AG04450 (cell line): ENCODE measurements around the gene DHRS3. TPM values are rescaled to one million over a fixed set of nuclear protein-coding genes. Genes with fewer than 3 reads are reported as not detected.

ENCODE experiments used
- CTCF ChIA-PET: fragments of 300-600, 350-600 bp; formaldehyde crosslinking; extraction: SDS; loops from one replicate; lab custom pipeline; 2022; ENCODE audit warnings: antibody characterized with exemption, inconsistent platforms; lab: Charles Lee
- POLR2A ChIA-PET: fragments of 350-600 bp; formaldehyde crosslinking; extraction: SDS; loops from one replicate; lab custom pipeline; 2021; ENCODE audit warnings: antibody characterized with exemption, inconsistent platforms; lab: Yijun Ruan, JAX
- DNase-seq: peaks from one replicate; pipeline ENCODE4 v3.0.0-alpha.2; 2011; ENCODE audit warnings: low read depth, low spot score
- H3K27ac ChIP-seq: one replicate; pipeline ENCODE4 v1.5.1; 2012; ENCODE audit warnings: low read depth, low read length, control low read depth
- H3K27me3 ChIP-seq: one replicate; pipeline ENCODE4 v1.6.0; 2012; ENCODE audit warnings: low read length; ENCODE audit not compliant: control insufficient read depth, insufficient read depth
- H3K4me3 ChIP-seq: 2 replicates; pipeline ENCODE4 v1.5.1; 2011; ENCODE audit warnings: mild to moderate bottlenecking, low read depth, low read length, control low read depth
- H3K9me3 ChIP-seq: 2 replicates; pipeline ENCODE4 v1.5.1; 2012; ENCODE audit warnings: low read length; ENCODE audit not compliant: control insufficient read depth, insufficient read depth
- polyA plus RNA-seq: library from polyadenylated mRNA; depleted of rRNA; stranded (reverse); fragments of >200 nt; gene quantifications from 2 replicates; pipeline ENCODE4 v1.2.3, GENCODE V29; 2011
- TF ChIP-seq, protein P1 (sequence below): IDR thresholded peaks from 2 replicates; pipeline ENCODE4 v1.5.1; 2011; ENCODE audit warnings: low read depth, low read length, control low read depth, inconsistent platforms

Gene DHRS3
- polyA plus RNA-seq, 1 experiment = 42.3 TPM

DNA sequence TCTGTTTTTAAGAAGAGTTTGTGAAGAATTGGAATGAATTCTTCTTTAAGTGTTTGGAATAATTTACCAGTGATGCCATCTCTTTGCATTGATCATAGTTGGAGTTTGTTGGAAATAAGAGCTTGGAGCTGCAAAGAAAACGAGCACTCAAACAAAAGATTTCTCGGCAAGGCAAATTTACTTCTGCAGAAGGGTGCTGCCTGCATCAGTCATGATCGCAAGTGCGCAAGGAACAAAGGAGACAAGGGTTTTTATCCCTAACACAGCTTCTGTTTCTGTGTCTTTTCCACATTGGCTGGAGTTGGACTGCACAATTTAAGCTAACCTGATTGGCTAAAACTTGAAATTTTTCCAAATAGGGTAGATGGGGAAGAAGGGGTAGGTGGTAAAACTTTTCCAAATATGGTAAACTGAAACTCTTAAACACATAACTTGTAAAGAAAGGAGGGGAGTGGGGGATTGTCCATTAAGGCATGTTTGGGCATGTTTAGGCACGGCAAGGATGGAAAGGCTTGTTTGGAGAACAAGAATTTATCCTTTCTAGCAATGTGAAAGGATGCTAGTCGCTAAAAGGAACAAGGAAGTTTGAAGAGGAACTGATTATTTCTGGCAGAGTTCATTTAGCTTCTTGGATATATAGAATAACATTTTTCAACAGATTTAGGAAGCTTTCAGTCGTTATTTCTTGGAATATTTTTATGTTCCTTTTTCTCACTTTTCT lies 22.4 kb upstream of the DHRS3 start:
- H3K27me3 ChIP-seq = peaks cover 17% of the 10 kb centered on the region
- no peak overlapping the region for H3K27ac ChIP-seq
- H3K4me3 ChIP-seq = no peak overlapping the region
- DNase-seq = no peak
- TF ChIP-seq, protein P1, sequence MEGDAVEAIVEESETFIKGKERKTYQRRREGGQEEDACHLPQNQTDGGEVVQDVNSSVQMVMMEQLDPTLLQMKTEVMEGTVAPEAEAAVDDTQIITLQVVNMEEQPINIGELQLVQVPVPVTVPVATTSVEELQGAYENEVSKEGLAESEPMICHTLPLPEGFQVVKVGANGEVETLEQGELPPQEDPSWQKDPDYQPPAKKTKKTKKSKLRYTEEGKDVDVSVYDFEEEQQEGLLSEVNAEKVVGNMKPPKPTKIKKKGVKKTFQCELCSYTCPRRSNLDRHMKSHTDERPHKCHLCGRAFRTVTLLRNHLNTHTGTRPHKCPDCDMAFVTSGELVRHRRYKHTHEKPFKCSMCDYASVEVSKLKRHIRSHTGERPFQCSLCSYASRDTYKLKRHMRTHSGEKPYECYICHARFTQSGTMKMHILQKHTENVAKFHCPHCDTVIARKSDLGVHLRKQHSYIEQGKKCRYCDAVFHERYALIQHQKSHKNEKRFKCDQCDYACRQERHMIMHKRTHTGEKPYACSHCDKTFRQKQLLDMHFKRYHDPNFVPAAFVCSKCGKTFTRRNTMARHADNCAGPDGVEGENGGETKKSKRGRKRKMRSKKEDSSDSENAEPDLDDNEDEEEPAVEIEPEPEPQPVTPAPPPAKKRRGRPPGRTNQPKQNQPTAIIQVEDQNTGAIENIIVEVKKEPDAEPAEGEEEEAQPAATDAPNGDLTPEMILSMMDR = no peak
- CTCF ChIA-PET = interaction anchor here (1.5 kb wide), 1 partner anchor 10 kb away, joined by 3 read pairs; no protein-coding TSS in a partner anchor
- POLR2A ChIA-PET = no interaction called here
- H3K9me3 ChIP-seq = peaks cover 21% of the 10 kb centered on the region

DNA sequence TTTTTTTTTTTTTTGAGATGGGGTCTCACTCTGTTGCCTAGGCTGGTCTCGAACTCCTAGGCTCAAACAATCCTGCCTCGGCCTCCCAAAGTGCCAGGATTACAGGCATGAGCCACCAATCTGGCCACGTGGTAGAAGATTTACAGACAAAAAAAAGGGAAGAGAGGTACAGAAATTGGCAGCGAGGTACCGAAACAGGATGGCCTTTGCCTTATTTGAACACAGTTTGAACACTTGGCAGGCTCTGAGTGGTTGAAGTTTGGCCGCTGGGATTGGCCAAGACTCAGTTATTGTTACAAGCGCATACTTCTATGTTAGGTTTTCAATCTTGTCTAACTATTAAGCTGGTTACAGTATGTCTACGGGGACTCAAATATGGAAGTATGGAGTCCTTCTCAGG lies 19.7 kb upstream of the DHRS3 start:
- peaks cover 21% of the 10 kb centered on the region for H3K9me3 ChIP-seq
- CTCF ChIA-PET = interaction anchor here (3.1 kb wide), 1 partner anchor 21 kb away, joined by 10 read pairs; no protein-coding TSS in a partner anchor

DNA sequence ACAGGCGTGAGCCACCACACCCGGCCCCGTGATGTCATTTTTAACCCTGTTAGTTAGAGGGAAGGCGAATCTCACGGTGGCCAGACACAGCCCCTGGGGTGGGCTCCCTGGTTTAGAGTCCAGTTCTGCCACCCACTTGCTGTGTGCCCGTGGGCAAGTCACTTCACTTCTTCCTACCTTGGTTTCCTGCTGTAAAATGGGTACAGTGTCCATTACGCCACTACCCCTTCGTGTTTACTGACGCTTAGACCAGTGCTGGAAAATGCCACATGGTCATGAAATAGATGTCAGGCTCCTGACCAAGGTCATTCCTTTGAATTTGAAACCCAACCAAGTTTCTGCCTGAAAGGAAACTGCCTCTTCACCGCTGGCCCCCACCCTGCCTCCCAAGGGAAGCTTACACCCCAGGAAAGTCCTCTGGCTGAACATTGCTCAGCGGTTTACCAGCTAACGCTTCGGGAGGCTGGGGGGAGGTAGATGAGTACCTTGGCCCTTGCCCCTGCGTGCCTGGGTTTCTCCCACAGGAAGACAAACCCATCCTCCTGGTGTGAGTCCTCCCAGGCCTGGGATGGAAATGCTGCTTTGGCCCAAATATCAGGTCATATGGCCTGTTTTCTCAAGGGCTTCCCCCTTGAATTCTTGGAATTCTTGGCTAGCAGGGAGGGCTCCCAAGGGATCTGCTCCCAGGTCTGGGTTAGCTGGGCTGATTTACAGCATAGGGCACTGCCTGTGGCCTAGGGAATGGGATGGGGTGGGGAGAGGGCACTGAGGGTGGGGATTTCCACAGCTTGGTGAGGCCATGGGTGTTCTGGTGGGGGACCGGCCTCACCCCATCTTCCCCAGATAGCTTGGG lies 18.3 kb upstream of the DHRS3 start:
- Histone ChIP-seq H3K4me3 (no peak overlapping the region), H3K27ac (no peak overlapping the region), H3K9me3 (peaks cover 21% of the 10 kb centered on the region), H3K27me3 (peaks cover 10% of the 10 kb centered on the region)
- CTCF ChIA-PET = interaction anchor here (3.1 kb wide), 1 partner anchor 23 kb away, joined by 10 read pairs; no protein-coding TSS in a partner anchor
- TF ChIP-seq, protein P1 = no peak
- DNase-seq = no peak
- POLR2A ChIA-PET = no interaction called here

More for the DNA sequence above, 19.7 kb upstream of the DHRS3 start:
- DNase-seq = no peak
- no peak overlapping the region for H3K4me3 ChIP-seq
- POLR2A ChIA-PET = interaction anchor here (0.6 kb wide), 1 partner anchor 296 kb away, joined by 3 read pairs; no protein-coding TSS in a partner anchor
- H3K27ac ChIP-seq = no peak overlapping the region
- peaks cover 2% of the 10 kb centered on the region for H3K27me3 ChIP-seq
- TF ChIP-seq, protein P1 = no peak

DNA sequence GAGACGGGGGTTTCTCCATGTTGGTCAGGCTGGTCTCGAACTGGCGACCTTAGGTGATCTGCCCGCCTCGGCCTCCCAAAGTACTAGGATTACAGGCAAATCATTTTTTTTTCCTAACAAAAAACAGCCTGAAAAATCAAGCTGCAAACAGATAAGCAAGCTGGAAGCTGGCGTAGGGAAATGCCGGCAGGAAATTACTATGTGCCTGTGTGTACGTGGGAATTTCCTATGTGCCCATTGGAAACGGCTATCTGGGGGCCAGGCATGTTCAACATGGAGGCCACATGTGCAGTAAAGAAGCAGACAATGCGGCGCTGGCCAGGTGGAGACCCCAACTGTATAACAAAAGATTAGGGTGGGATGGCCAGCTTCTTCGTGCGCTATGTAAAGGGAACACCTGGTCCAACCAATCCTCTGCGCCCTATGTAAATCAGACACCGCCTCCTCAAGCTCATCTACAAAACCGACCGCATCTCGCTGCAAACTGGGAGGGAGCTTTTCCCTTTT lies 16.7 kb upstream of the DHRS3 start:
- CTCF ChIA-PET = interaction anchor here (1.3 kb wide), 1 partner anchor 24 kb away, joined by 6 read pairs; no protein-coding TSS in a partner anchor
- TF ChIP-seq, protein P1 = no peak
- Histone ChIP-seq H3K4me3 (no peak overlapping the region), H3K27ac (no peak overlapping the region), H3K9me3 (peaks cover 16% of the 10 kb centered on the region), H3K27me3 (peaks cover 16% of the 10 kb centered on the region)
- DNase-seq = no peak
- POLR2A ChIA-PET = no interaction called here
